GM19452 (cell line): ENCODE data around the gene PSTPIP1.

ENCODE experiments used
- ATAC-seq: cut with Tn5 transposase; IDR thresholded peaks from one replicate; pipeline ENCODE4 v1.9.1; 2021; ENCODE audit not compliant: unreplicated experiment

The PSTPIP1 gene

GRCh38 chr15:77017761-77018720 lies 23.1 kb downstream of the PSTPIP1 start:
- ATAC-seq = no peak

- no peak for ATAC-seq
These were observed 24.0 kb downstream of the PSTPIP1 start for GRCh38 chr15:77018796-77019505.

- no peak for ATAC-seq
These were observed 24.8 kb downstream of the PSTPIP1 start for GRCh38 chr15:77019521-77020331.

GRCh38 chr15:77020348-77021087 lies 25.6 kb downstream of the PSTPIP1 start:
- ATAC-seq = no peak

GRCh38 chr15:77021088-77021481 lies 26.2 kb downstream of the PSTPIP1 start:
- no peak for ATAC-seq

- ATAC-seq = no peak
These were observed 27.0 kb downstream of the PSTPIP1 start for GRCh38 chr15:77021803-77022381.

- no peak for ATAC-seq
These were observed 28.0 kb downstream of the PSTPIP1 start for GRCh38 chr15:77022646-77023575.

- ATAC-seq = no peak
These were observed 28.8 kb downstream of the PSTPIP1 start for GRCh38 chr15:77023576-77024272.

- ATAC-seq = no peak
These were observed 29.6 kb downstream of the PSTPIP1 start for GRCh38 chr15:77024273-77025082.

- no peak for ATAC-seq
These were observed 30.4 kb downstream of the PSTPIP1 start for GRCh38 chr15:77025083-77025901.

- no peak for ATAC-seq
These were observed 31.1 kb downstream of the PSTPIP1 start for GRCh38 chr15:77025941-77026411.

- ATAC-seq = no peak
These were observed 31.7 kb downstream of the PSTPIP1 start for GRCh38 chr15:77026501-77027110.

GRCh38 chr15:77027111-77027696 lies 32.3 kb downstream of the PSTPIP1 start:
- ATAC-seq = no peak

- ATAC-seq = no peak
These were observed 32.9 kb downstream of the PSTPIP1 start for GRCh38 chr15:77027697-77028450.
